ENCODE measurements around the gene SYPL2.

Gene SYPL2

DNA sequence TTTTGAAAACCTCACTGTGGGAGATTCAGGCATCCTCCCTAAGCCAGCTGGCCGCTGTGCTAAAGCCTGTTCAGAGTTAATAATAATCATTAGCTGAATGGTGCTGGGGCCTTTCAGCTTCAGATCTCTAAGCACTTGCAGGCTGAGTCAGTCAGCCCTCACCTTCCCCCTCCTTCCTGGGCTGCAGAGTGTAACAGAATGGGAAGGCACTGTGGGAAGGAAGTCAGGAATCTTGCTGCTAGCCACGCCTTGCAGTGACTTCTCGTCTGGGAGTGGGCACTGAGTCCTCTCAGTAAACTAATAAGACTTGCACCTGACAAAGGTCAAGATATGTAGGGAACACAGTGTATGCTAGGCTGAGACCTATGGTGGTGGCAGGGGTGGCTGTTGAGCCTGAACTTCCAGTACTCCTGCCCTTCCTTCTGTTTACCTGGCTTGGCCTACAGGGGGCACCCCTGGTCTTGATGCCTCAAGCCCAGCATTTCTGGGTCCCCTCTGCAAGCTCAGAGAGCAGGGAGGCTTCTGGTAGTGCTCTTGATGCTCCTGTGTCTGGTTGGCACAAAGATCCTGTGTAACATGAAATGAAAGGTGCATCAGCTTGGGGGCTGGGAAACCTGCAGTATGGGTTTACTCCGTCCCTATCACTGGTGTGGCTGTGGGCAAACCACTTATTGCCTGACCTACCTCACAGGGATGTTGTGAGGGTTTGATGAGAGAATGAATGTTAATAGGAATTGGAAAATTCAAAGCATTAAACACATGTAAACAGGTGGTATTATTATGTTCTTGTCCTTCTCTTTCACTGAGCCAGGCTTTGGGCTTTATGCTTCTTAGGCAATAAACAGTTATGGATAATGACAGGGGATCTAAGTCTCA is 33.6 kb downstream of the SYPL2 start:
- Mint-ChIP-seq H3K27me3 (ENCODE audit: low read depth, poor library complexity) (no peaks in the 10 kb centered on the region), H3K36me3 (ENCODE audit: low read depth) (peaks cover 7% of the 10 kb centered on the region), H3K4me3 (peak overlapping the region; percentile 32), H3K27ac (no peak overlapping the region), H3K4me1 (peaks cover 62% of the 10 kb centered on the region), H3K9me3 (no peaks in the 10 kb centered on the region)
- no peak for DNase-seq
- TF ChIP-seq, protein P1, sequence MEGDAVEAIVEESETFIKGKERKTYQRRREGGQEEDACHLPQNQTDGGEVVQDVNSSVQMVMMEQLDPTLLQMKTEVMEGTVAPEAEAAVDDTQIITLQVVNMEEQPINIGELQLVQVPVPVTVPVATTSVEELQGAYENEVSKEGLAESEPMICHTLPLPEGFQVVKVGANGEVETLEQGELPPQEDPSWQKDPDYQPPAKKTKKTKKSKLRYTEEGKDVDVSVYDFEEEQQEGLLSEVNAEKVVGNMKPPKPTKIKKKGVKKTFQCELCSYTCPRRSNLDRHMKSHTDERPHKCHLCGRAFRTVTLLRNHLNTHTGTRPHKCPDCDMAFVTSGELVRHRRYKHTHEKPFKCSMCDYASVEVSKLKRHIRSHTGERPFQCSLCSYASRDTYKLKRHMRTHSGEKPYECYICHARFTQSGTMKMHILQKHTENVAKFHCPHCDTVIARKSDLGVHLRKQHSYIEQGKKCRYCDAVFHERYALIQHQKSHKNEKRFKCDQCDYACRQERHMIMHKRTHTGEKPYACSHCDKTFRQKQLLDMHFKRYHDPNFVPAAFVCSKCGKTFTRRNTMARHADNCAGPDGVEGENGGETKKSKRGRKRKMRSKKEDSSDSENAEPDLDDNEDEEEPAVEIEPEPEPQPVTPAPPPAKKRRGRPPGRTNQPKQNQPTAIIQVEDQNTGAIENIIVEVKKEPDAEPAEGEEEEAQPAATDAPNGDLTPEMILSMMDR (IDR thresholded peaks at IDR 0.05) = peak; percentile 30

DNA sequence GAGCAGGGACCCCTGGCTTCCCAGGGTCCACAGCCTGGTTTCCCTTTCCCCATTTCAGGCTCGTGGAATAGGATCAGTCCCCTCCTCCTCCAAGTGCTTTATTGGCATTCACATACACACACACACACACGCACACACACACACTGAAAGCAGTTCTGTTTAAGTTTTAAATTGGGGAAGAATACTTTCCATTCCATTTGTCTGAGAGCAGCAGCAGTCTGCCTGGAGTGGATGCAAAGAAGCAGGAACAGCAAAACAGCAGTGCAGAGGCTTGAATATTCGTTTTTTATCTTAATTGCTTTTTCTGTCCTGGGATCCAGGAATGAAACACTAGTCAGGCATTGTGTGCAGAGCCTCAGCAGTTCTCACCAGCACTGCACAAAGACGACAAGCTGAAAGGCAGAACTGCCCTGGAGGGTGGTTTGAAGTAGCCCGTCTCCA is 34.6 kb downstream of the SYPL2 start:
- H3K27me3 Mint-ChIP-seq (ENCODE audit: low read depth, poor library complexity) = peaks cover 4% of the 10 kb centered on the region
- H3K36me3 Mint-ChIP-seq (ENCODE audit: low read depth) = peaks cover 5% of the 10 kb centered on the region
- H3K4me3 Mint-ChIP-seq = no peak overlapping the region
- no peaks in the 10 kb centered on the region for H3K9me3 Mint-ChIP-seq
- DNase-seq = no peak
- H3K4me1 Mint-ChIP-seq = peaks cover 58% of the 10 kb centered on the region
- no peak overlapping the region for H3K27ac Mint-ChIP-seq
- TF ChIP-seq, protein P1 (IDR thresholded peaks at IDR 0.05) = no peak

DNA sequence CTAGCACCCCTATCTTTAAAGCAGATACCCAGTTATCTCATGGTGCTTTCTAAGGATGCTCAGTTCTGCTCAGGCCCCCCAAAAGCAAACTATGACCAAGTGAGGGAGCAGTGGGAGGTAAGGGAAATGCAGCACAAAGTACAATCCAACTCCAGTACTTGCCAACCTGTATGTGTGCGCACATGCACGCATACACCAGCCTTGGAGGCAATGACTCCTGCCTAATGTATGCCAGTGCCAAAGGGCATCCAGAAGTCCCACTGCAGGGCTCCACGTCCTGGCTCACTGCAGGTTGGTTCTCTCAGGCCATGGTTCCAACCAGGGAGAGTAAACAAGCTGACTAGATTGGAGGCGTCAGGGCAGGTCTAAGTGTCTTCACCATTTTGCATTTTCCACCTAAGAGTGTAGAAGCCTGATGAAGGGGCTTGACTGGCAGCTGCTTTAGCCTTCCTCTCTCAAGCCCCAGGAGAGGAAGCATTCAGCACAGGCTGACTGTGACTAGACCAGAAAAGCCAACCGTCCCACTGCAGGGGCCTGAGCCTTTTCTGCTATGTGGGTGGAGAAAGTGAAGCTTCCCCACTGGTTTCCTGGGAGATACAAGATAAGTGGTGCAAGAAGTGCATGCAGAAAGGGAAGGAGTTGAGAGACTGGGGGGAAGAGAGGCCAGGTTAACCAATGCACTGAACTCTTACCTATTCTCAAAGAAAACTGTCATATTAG is 35.5 kb downstream of the SYPL2 start:
- peaks cover 58% of the 10 kb centered on the region for H3K4me1 Mint-ChIP-seq
- no peak overlapping the region for H3K27ac Mint-ChIP-seq
- H3K36me3 Mint-ChIP-seq (ENCODE audit: low read depth) = no peaks in the 10 kb centered on the region
- no peaks in the 10 kb centered on the region for H3K9me3 Mint-ChIP-seq
- no peak for DNase-seq
- TF ChIP-seq, protein P1 (IDR thresholded peaks at IDR 0.05) = no peak
- no peak overlapping the region for H3K4me3 Mint-ChIP-seq
- H3K27me3 Mint-ChIP-seq (ENCODE audit: low read depth, poor library complexity) = peaks cover 12% of the 10 kb centered on the region

DNA sequence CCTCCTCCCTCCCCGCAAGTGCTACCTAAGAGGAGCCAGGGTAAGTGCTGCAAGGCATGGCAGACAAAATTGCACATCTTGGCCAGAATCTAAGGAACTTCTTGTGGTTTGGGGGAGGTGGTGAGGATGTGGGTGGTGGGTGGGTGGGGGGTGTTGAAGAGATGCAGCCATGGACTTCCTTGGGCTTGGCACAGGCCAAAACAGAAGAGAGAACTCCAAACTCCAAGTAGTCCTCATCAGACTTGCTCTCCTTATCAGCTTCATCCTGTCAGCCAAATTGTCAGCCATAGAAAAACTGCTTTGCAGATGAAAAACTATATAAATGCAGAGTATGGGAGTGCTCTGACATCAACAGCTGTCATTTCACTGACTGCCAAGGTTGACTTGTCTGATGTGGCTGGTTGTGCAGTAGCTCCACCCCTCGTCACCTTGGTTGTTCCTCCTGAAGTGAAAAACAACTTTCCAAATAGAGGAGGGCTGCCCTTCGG is 36.1 kb downstream of the SYPL2 start:
- Mint-ChIP-seq H3K36me3 (ENCODE audit: low read depth) (no peaks in the 10 kb centered on the region), H3K4me3 (no peak overlapping the region), H3K4me1 (peaks cover 56% of the 10 kb centered on the region), H3K27me3 (ENCODE audit: low read depth, poor library complexity) (peaks cover 18% of the 10 kb centered on the region), H3K9me3 (no peaks in the 10 kb centered on the region), H3K27ac (no peak overlapping the region)
- TF ChIP-seq, protein P1 (IDR thresholded peaks at IDR 0.05) = no peak
- no peak for DNase-seq

DNA sequence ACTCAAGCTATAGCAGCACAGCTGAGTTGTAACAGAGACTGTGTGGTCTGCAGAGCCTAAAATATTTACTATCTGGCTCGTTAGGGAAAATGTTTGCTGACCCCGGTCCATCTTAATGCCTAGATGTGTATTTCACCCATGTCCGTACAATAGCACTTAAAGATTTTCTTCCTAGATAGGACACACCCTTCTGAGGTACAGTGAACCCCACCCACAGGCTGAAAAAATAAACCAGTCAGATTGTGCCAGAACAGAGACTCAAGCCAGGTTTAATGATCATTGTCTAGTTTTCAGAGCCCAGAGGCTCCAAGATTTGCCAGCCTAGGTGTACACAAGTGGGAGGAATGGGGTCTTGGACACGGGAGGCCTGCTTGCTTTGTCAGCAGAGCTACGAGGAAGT is 37.6 kb downstream of the SYPL2 start:
- Mint-ChIP-seq H3K4me1 (peaks cover 51% of the 10 kb centered on the region), H3K27ac (no peak overlapping the region), H3K4me3 (no peak overlapping the region), H3K27me3 (ENCODE audit: low read depth, poor library complexity) (peaks cover 34% of the 10 kb centered on the region), H3K36me3 (ENCODE audit: low read depth) (peaks cover 7% of the 10 kb centered on the region), H3K9me3 (no peaks in the 10 kb centered on the region)
- TF ChIP-seq, protein P1 (IDR thresholded peaks at IDR 0.05) = no peak
- DNase-seq = no peak
